Cortex of kidney (tissue), 1 donor: ENCODE measurements around the gene FBLIM1.

Experiments
- DNase-seq: peaks from one replicate; lab custom pipeline; 2025; lab: John Stamatoyannopoulos, UW

The FBLIM1 gene, protein sequence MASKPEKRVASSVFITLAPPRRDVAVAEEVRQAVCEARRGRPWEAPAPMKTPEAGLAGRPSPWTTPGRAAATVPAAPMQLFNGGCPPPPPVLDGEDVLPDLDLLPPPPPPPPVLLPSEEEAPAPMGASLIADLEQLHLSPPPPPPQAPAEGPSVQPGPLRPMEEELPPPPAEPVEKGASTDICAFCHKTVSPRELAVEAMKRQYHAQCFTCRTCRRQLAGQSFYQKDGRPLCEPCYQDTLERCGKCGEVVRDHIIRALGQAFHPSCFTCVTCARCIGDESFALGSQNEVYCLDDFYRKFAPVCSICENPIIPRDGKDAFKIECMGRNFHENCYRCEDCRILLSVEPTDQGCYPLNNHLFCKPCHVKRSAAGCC

DNA sequence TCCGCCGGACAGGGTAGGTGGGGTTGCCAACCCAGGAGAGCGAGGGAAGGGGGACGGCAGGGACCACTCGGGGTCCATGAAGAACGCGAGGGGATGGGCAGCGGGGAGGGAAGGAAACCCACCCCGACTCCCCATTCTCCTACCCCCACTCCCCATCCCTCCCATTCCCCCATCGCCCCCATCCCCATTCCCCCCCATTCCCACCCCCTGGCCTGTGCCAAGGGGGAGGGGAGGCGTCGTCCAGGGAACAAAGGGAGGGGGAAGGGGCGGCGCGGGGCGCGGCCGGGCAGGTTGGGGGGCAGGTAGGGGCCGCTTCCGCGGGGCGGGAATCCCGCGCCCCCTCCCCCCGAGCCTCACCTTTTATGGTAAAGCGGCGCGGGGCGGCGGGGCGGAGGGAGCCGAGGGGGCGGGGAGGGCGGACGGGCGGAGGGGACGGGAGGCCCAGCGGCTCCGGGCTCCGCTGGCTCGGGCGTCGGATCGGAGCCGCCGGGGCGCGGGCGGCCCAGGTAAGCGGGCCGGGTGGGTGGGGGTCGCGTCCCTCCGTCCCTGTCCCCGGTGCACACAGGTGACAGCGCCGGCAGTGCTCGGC is at the start of gene FBLIM1:
TSS of gene FBLIM1 (plus strand) at position 453 of the 589 bp plus-strand sequence. CDS start 6,189 bp downstream, outside the sequence.
- DNase-seq, result no peak

DNA sequence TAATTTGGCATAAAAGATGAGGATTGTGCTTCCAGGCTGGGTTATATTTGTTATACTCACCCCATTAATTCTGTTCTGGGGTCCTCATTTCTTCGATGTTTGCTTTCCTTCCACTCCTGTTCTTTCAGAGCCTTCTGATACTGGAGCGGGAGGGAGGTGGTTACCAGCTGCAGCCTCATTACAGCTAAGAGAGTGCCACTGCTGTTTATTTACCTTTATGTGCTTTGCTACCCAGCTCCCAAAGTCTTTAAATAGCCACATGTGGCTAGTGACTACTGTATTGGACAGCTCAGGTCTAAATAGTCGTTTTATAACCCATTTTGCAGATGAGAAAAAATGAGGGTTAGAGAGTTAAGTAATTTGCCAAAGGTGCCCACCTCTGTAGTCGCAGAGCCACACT is 49.4 kb upstream of the FBLIM1 start:
- no peak for DNase-seq

DNA sequence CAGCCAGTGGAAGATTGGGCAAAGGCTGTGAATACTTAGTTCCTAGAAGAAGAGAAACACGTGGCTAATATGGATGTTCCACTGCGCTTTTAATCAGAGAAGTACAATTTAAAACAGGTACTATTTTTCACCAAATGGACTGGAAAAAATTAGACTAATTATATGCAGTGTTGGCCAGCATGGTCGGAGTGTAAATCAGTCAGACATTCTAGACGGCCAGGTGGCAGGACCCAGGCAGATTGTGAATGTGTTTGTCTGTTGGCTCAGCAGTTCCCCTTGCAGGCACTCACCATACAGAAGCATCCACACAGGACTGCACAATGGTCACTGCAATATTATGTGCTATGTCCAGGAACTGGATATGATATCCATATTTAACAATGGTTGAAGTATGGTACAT is 46.4 kb upstream of the FBLIM1 start:
- DNase-seq, result no peak

DNA sequence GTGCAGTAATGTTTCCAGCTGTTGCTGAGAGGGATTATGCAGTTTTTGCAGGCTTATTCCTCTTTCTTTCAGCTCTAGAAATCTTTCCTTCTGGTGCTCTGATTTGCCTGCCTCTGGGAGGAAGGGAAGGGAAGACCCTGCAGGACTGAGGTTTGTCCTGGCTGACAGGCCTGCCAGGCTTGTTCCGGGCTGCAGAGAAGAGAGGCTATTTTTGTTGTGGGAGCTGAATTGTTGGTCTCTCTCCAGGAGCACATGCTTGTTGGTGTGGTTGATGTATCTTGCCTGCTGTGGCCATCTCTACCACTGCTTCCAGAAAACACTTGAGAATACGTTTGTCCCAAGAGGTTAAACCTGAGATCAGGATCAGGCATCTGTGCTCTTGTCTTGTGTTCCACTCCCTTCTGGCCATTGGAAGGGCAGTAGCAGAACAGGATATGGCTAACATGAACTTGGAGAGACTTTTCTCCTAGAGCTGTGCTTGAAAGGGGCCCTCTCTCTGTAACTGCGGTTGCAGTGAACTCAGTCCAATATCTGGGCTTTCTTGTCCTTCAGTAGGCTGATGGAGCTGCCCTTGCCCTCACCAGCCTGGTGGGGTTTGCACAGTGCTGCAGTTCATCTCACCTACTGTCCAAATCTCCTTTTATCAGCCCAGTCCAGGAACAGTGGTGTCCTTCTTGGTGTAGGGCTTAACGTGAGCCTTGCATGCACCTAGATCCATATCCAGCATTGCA is 44.0 kb upstream of the FBLIM1 start:
- no peak for DNase-seq

DNA sequence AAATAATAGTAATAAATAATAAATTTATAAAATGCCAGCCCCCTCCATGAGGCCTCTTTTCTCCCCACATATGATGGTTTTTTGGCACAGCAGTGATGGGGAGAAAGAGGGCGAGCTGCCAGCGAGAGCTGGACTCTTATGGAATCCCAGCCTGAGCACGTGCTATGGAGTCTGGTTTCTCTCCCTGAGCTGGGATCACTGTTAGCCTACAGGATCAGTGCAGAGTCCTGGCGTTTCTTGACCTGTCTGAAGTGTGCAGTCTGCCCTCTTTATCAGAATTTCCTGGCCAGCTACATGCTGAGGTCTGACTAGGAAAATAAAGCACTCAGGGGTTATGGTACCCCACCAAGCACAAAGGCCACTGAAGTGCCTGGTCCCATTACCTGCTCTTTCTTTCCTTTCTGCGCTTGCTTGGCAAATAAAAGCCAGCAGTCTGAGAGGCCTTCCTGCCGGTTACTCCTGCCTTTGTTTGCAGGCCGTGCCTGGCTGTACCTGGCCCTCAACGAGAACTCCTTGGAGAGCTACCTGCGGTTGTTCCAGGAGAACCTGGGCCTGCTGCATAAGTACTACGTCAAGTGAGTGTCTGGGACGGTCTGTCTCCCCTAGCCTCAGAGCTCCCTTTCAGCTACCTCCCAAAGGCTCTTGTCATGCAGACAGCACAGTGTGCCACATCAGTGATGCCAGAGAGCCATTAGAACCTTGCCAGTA is 41.0 kb upstream of the FBLIM1 start:
- DNase-seq, result no peak

DNA sequence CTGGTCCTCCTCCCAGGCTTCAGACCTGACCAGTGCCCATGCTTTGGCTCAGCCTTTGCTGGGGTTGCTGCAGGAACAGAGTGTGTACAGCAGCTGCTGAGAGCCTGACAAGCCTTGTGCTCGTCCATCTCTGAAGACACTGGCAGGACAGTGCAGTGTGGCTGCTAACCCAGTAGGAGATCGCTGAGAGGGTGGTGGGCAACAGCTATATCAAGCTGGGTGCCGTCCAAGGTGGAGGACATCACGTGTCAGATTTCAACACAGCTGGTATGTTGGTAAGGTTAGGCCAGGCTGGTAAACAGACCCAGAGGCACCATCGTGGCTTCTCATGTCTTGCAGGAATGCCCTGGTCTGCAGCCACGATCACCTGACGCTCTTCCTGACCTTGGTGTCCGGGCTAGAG is 40.4 kb upstream of the FBLIM1 start:
- no peak for DNase-seq

DNA sequence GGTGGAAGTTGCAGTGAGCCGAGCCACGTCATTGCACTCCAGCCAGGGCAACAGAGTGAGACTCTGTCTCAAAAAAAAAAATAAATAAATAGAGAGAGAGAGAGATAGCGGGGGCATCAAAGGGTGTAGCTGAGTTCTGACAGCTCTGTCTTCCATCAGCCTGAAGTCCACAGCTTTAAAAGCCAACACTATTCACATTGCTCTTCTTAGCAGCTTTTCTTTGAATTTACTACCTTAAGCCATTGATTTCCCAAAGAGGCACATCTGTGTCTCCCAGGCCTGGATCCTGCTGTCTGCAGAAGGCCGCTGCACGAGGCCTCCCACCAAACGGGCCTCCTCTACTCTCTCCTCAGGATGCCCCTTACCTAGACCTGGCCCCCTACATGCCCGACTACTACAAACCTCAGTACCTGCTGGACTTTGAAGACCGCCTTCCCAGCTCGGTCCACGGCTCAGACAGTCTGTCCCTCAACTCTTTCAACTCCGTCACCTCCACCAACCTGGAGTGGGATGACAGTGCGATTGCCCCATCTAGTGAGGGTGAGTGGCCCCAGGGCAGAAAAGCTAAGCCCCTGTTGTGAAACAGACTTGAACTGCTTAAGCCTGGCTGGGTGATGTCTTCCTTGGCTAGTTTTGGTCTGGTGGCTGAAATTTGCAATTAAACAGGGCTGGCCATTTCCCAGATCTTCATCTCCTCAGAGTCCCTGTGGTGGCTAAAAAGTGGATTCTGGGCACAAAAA is 39.0 kb upstream of the FBLIM1 start:
- DNase-seq, result no peak

DNA sequence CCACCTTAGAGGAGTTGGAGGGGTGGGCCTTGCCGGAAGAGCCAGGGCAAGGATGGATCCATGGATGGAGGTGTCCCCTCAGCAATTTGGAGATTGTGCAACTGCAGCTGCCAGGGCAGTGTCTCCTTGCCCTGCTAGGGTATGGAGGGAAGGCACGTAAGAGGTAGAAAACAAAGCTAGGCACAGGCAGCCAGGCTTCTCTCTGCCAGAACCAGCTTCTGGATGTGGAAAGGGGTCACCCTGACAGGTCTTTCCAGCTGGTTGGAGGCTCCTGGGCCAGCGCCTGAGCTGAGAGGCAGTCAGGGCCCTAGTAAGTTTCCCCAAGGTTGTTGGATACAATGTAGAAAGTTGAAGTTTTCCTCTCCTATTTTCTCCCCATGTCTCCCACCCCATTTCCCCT is 37.7 kb upstream of the FBLIM1 start:
- DNase-seq, result no peak

DNA sequence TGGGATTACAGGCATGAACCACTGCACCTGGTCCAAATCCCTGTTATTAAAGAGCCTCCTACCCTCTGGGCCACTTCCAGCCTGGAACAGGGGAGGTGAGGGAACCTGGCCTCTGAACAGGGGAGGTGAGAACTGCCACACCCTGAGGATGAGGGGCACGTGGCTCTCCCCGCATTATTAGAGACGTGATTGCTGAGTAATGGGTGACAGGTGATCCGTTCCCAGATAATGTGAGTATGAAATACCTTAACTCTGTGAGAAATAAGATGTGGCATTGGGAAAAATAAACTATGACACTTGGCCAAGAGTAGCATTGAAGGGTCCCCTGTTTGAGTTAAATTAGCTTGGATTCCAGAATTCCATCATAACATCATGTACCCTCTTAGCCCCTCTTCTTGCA is 36.2 kb upstream of the FBLIM1 start:
- DNase-seq, result no peak

DNA sequence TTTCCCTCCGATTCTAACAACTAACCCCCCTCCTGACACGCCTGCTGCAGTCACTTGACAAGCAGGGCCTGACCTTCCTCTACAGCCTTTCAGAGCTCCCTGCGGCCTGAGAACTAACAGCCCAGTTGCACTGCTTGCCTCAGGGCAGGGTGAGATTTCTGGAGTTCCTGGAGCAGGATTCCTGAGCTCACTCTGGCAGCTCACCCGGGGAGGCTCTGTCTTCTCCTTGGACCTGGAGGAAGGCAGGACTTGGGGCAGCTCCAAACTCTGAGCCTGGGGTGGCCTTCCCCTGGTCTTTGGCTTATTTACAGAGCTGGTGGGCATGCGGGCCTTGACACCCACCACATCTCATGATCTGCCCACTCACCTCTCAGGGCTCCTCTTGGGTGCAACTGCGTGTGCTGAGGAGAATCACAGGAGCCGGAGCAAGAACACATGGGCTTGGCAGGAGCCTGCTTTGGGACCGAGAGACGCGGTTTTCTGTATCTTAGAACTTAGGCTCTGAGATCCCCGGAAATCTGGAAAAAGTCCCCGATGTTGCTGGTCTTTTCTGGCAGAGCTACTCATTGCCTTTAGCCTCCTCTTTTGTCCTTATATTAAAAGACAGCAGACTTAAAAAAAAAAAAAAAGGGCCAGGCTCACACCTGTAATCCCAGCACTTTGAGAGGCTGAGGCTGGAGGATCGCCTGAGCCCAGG is 35.6 kb upstream of the FBLIM1 start:
- no peak for DNase-seq

DNA sequence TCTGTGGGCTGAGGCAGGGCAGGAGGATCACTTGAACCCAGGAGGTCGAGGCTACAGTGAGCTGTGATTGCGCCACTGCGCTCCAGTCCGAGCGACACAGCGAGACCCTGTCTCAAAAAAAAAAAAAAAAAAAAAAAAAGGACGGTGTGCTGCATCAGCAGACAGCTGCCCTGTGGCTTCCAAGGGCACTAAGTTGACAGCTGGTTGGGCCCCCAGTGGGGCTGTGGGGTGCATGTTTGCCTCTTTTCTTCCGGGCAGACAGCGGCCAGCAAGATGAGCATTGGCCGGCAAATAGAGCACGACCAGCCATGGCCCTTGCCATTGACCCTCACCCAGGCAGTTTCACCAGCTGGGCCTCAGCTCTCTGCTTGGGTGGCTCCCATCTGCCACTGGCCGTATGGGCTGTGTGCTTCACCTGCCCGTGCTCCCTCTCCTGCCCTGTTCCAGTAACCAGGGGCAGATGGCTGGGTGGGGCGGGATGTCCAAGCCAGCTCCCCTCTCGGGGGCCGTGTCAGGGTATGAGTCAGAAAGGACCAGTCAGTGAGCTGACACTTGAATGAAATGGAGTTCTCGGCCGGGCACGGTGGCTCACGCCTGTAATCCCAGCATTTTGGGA is 34.9 kb upstream of the FBLIM1 start:
- no peak for DNase-seq

DNA sequence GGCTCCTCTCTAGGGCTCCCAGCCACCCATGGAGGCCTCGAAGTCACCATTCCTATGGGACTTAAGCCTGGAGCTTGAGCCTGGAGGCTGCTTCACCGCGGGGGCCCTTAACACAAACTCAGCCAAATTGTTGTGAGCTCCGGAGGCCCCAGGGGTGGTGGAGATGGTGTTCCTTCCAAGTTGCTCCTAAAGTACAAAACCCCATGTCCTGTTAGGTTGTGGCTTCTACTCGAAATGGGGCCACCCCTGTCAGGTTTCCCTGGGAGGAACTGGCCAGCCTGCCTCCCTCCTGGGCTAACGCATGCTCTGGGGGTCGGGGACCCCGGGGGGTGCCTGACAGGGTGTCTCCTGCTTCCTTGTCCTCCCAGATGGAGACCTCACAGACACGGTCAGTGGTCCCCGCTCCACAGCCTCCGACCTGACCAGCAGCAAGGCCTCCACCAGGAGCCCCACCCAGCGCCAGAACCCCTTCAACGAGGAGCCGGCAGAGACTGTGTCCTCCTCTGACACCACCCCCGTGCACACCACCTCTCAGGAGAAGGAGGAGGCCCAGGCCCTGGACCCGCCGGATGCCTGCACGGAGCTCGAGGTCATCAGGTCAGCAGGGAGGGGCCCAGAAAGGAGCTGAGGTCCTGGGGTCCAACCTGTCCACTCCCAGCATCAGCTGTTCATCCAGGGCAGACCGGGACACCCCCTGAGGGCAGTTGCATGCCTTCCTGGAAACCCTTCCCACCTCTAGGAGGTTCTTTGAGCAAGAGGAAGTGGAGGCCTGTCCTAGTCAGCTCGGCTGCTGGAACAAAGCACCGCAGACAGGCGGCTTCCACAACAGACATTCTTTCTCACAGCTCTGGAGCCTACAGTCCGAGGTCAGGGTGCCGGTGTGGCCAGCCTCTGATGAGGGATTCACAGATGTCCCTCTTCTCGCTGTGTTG is 33.4 kb upstream of the FBLIM1 start:
- no peak for DNase-seq

DNA sequence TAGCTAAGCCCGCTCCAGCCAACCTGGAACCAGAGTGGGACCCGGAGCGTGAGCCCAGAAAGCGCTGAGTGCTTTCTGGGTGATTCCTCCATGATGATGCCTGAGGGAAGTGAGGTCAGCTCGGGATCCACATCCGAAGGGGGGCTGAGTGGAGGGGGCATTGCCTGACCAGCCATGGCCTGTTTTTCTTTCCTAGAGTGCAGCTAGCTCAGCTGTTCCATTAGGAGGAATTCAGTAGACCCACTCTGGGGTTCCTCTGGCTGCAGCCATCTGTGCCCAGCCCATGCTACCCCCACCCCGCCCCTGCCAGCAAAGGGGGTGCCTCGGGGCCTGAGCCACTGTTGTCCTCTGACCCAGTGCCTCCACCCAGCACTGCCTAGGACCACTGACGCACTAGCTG is 32.1 kb upstream of the FBLIM1 start:
- DNase-seq, result no peak

DNA sequence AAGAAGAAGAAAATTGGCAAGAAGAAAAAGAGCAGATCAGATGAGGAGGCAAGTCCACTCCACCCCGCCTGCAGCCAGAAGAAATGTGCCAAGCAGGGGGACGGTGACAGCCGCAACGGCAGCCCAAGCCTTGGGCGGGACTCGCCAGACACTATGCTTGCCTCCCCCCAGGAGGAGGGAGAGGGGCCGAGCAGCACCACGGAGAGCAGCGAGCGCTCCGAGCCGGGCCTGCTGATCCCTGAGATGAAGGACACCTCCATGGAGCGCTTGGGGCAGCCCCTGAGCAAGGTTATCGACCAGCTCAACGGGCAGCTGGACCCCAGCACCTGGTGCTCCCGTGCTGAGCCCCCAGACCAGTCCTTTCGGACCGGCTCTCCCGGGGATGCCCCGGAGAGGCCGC is 31.6 kb upstream of the FBLIM1 start:
- DNase-seq, result no peak

DNA sequence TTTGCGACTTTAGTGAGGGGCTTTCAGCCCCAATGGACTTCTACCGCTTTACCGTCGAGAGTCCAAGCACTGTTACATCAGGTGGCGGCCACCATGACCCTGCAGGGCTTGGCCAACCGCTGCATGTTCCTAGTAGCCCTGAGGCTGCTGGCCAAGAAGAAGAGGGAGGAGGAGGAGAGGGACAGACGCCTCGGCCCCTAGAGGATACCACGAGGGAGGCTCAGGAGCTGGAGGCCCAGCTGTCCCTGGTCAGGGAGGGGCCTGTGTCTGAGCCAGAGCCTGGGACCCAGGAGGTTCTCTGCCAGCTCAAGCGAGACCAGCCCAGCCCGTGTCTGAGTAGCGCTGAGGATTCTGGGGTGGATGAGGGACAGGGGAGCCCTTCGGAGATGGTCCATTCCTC is 31.2 kb upstream of the FBLIM1 start:
- DNase-seq, result no peak

DNA sequence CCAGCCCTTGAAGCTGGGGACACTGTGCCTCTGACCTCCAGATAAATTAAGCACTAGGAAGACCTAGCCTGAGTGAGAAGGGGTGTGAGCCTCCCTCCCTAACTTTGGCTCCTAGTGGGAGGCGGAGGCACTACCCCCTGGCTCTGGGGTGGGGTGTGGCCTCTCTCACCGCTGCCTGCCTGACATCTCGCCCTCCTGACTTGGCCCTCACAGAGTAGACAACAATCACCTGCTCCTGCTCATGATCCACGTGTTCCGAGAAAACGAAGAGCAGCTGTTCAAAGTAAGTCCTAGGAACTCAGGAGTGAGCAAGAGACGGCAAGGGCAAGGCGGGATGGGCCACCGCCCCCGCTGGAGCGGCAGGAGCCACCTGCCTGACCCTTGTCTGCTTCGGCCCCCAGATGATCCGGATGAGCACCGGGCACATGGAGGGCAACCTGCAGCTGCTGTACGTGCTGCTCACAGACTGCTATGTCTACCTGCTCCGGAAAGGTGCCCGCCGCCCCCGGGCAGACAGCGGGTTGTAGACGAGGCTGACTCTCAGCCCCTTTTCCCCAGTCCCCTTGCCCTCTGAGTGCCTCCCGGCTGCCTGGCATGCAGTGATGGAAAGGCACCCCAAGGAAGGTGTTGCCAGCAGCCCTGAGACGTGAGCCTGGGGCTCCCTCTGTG is 30.6 kb upstream of the FBLIM1 start:
- no peak for DNase-seq

DNA sequence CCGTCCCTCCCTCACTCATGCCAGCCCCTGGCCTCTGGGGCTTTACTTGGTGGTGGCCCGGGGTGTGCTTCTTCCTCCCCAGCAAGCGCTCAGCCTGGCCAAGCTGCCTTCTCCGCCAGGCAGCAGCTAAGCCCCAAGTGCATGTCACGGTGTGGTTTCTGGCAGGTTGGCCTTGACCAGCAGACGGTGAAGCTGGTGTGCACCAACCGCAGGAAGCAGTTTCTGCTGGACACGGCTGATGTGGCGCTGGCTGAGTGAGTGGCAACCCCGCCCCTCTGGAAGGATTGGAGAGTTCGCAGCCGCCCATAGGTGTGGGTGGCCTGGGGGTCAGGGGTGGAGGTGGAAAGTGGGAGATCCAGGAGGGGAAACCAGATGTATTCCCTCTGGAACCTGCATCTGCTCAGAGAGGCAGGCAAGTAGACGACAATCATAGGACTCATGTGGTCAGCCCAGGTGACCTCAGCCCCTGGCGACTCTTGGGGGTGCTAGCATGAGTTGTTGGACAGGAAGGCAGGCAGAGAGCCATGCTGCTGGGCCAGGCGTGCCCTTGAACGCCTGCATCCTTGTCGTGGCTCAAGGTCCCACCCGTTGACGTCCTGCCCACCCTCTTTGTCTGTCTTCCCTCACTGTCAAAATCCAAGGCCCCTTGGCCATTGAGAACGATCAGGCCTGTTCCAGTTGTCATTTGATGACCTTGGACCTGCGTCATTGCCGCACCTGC is 29.5 kb upstream of the FBLIM1 start:
- no peak for DNase-seq

DNA sequence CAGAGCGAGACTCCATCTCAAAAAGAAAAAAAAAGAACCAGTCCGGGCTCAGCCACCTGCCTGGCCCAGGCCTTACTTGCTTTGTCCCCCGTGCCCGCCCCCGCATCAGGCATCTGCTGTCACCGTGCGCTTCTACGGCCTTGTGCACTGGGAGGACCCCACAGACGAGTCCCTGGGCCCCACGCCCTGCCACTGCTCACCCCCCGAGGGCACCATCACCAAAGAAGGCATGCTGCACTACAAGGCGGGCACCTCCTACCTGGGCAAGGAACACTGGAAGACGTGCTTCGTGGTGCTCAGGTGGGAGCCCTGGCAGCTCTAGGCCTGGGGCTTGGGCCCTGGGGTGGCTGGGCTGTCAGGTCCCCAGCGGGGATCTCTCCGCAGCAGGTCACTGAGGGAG is 28.2 kb upstream of the FBLIM1 start:
- DNase-seq, result no peak
